ENCODE data around the gene ESYT2. TPM values are rescaled to one million over a fixed set of nuclear protein-coding genes. Genes with fewer than 3 reads are reported as not detected.

The ESYT2 gene
- total and polyA plus RNA-seq, 9 of the 15 experiments (the other 6 are each of a cell fraction or from before 2014, with no cell fraction given) = 5.8 to 86.9 (median 64.7) TPM

DNA sequence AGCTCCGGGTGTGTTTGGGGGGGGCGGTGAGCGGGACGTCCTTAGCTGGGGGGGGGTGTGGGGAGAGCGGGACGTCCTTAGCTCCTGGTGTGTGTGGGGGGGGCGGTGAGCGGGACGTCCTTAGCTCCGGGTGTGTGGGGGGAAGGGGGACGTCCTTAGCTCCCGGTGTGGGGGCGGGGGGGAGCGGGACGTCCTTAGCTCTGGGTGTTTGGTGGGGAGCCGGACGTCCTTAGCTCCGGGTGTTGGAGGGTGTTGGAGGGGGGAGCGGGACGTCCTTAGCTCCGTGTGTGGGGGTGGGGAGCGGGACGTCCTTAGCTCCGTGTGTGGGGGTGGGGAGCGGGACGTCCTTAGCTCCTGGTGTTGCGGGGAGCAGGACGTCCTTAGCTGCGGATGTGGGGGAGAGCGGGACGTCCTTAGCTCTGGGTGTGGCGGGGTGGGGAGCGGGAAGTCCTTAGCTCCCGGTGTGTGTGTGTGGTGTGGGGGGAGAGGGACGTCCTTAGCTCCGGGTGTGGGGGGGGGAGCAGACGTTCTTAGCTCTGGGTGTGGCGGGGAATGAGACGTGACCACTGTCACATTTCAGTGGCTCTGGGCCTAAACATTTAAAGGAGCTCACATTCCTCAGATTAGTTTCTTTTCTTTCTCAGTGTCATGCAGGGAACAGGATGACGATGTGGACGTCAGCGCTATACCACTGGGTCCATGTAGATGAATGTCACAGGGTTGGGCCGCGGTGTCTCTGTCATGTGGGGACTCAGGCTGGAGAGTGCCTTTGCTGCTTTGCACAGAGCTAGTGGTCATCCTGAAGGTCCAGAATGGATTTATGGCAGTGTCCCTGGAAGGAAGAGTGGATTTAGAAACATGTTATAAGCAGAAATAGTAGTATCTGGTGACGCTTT, 34.5 kb upstream of the ESYT2 start (continued):
- TF ChIP-seq, protein P1, sequence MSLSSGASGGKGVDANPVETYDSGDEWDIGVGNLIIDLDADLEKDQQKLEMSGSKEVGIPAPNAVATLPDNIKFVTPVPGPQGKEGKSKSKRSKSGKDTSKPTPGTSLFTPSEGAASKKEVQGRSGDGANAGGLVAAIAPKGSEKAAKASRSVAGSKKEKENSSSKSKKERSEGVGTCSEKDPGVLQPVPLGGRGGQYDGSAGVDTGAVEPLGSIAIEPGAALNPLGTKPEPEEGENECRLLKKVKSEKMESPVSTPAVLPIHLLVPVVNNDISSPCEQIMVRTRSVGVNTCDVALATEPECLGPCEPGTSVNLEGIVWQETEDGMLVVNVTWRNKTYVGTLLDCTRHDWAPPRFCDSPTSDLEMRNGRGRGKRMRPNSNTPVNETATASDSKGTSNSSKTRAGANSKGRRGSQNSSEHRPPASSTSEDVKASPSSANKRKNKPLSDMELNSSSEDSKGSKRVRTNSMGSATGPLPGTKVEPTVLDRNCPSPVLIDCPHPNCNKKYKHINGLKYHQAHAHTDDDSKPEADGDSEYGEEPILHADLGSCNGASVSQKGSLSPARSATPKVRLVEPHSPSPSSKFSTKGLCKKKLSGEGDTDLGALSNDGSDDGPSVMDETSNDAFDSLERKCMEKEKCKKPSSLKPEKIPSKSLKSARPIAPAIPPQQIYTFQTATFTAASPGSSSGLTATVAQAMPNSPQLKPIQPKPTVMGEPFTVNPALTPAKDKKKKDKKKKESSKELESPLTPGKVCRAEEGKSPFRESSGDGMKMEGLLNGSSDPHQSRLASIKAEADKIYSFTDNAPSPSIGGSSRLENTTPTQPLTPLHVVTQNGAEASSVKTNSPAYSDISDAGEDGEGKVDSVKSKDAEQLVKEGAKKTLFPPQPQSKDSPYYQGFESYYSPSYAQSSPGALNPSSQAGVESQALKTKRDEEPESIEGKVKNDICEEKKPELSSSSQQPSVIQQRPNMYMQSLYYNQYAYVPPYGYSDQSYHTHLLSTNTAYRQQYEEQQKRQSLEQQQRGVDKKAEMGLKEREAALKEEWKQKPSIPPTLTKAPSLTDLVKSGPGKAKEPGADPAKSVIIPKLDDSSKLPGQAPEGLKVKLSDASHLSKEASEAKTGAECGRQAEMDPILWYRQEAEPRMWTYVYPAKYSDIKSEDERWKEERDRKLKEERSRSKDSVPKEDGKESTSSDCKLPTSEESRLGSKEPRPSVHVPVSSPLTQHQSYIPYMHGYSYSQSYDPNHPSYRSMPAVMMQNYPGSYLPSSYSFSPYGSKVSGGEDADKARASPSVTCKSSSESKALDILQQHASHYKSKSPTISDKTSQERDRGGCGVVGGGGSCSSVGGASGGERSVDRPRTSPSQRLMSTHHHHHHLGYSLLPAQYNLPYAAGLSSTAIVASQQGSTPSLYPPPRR (CRISPR knock-in tag; IDR thresholded peaks at IDR 0.05; ENCODE audit: borderline replicate concordance) = 0 out of 2 replicates have a peak, but pooled peaks have one; percentile 57
- TF ChIP-seq SMAD1 (IDR thresholded peaks at IDR 0.05; ENCODE audit: low read depth, low read length, partially characterized antibody) = peak; percentile 46
- TF ChIP-seq TEAD4 (IDR thresholded peaks at IDR 0.05; ENCODE audit: low read length) = peak; percentile 71
- TF ChIP-seq TEAD4 (CRISPR knock-in tag; IDR thresholded peaks at IDR 0.05; ENCODE audit: borderline replicate concordance) = no peak
- no peak for TF ChIP-seq HDAC6 (IDR thresholded peaks at IDR 0.05; ENCODE audit: low read depth, low read length)
- no peak for TF ChIP-seq NR3C1 (CRISPR knock-in tag; IDR thresholded peaks at IDR 0.05)
- 0 out of 2 replicates have a peak, but pooled peaks have one; percentile 50 for TF ChIP-seq TCF7 (IDR thresholded peaks at IDR 0.05; ENCODE audit: borderline replicate concordance)
- TF ChIP-seq TRIM24 (IDR thresholded peaks at IDR 0.05) = peak; percentile 80 to 85
- TF ChIP-seq NR1H2 (CRISPR knock-in tag; IDR thresholded peaks at IDR 0.05) = no peak
- TF ChIP-seq FOXK2 (conservative IDR thresholded peaks at IDR 0.05 in 1 of 2, IDR thresholded peaks at IDR 0.05 in 1 of 2; ENCODE audit: low read depth in 2 of 2) = peak; percentile 79 to 85
- TF ChIP-seq FOSL1 (tag; conservative IDR thresholded peaks at IDR 0.05) = peak; percentile 56; the same call in 1 of the 2 replicates
- TF ChIP-seq ZC3H8 (IDR thresholded peaks at IDR 0.05) = no peak
- TF ChIP-seq ETV5 (CRISPR knock-in tag; IDR thresholded peaks at IDR 0.05; ENCODE audit: low read depth) = peak; percentile 69
- TF ChIP-seq L3MBTL2 (IDR thresholded peaks at IDR 0.05) = peak; percentile 76
- TF ChIP-seq, protein P2, sequence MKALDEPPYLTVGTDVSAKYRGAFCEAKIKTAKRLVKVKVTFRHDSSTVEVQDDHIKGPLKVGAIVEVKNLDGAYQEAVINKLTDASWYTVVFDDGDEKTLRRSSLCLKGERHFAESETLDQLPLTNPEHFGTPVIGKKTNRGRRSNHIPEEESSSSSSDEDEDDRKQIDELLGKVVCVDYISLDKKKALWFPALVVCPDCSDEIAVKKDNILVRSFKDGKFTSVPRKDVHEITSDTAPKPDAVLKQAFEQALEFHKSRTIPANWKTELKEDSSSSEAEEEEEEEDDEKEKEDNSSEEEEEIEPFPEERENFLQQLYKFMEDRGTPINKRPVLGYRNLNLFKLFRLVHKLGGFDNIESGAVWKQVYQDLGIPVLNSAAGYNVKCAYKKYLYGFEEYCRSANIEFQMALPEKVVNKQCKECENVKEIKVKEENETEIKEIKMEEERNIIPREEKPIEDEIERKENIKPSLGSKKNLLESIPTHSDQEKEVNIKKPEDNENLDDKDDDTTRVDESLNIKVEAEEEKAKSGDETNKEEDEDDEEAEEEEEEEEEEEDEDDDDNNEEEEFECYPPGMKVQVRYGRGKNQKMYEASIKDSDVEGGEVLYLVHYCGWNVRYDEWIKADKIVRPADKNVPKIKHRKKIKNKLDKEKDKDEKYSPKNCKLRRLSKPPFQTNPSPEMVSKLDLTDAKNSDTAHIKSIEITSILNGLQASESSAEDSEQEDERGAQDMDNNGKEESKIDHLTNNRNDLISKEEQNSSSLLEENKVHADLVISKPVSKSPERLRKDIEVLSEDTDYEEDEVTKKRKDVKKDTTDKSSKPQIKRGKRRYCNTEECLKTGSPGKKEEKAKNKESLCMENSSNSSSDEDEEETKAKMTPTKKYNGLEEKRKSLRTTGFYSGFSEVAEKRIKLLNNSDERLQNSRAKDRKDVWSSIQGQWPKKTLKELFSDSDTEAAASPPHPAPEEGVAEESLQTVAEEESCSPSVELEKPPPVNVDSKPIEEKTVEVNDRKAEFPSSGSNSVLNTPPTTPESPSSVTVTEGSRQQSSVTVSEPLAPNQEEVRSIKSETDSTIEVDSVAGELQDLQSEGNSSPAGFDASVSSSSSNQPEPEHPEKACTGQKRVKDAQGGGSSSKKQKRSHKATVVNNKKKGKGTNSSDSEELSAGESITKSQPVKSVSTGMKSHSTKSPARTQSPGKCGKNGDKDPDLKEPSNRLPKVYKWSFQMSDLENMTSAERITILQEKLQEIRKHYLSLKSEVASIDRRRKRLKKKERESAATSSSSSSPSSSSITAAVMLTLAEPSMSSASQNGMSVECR (CRISPR knock-in tag; IDR thresholded peaks at IDR 0.05) = peak; percentile 31; the same call in 1 of the 2 replicates
- TF ChIP-seq ELF2 (CRISPR knock-in tag; IDR thresholded peaks at IDR 0.05) = no peak
- TF ChIP-seq RBM39 (optimal IDR thresholded peaks at IDR 0.05; ENCODE audit: low read depth, low read length) = no peak
- TF ChIP-seq CREM (IDR thresholded peaks at IDR 0.05; ENCODE audit: low read depth) = no peak; the same call in none of the 2 replicates

Data from K562 (cell line).